Amniotic stem cell (primary cell): ENCODE data around the gene CAMTA1.

ENCODE experiments used
- DNase-seq: peaks from one replicate; lab custom pipeline; 2025; lab: John Stamatoyannopoulos, UW

CAMTA1 gene

DNA sequence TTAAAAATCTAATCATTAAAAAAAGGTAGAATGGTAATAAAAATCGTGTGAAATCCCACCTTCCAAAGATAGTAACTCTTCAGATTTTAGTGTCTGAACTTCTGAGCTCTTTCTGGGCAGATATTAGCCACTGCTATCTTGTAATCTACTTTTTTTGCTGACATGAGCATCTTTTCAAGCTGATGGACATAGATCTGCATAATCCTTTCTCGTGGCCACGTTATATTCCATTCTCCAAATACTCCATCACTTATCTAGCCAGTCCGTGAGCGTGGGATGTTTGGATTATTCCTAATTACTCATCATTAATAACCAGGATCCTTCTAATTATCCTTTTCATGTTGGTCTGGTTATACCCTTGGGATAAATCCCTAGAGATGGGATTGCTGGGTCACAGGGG lies 731.7 kb downstream of the CAMTA1 start:
- DNase-seq = no peak

DNA sequence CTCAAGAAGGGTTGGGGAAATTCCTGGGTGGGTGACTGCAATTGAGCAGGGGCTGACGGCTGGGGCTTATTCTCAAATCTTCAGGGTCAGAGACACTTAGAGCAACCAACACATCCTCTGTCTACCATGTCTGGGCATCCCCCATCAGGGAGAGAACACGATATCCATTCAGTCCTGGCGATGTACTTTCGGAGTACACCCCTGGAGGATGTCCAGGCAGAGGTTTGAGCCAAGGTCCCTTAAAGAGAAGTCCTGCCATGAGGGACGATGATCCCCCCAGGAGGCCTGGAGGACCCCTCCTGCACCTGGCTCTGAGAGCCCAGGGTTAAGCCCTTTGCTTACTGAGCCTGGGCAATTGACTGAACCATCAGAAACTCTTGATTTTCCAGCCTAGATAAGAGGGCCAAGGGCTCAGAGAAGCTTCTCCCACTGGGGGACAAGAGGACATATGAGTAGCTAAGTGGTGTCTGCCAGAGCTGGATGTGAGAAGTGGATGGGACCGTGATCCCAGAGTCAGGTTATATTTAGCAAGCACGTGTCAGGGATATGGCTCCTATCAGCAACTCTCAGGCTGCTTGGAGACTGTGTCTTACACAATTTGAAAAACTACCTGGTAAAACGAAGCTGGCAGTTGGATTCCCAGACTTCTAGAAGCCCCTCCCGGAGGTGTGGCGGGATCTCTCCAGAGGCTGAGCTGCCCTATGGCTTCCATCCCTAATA lies 732.5 kb downstream of the CAMTA1 start:
- no peak for DNase-seq

DNA sequence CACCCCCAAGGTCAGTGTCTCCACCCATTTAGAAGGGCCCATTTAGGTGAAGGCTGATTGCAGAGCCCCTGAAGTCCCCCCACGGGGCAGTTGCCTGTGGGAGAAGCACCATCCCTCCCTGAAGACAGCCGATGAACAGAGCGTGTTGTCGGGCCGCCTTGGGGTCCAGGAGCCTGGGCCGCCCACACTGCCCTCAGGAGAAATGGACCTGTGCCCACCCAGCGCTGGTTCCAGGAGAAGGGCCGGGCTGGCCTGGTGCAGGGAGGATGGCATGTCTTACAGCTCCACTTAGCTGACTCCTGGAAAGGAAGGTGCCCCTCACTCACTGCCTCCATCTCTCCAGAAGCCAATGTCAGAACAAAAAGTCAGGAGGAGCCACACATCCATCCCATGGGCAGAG lies 733.2 kb downstream of the CAMTA1 start:
- DNase-seq = no peak

DNA sequence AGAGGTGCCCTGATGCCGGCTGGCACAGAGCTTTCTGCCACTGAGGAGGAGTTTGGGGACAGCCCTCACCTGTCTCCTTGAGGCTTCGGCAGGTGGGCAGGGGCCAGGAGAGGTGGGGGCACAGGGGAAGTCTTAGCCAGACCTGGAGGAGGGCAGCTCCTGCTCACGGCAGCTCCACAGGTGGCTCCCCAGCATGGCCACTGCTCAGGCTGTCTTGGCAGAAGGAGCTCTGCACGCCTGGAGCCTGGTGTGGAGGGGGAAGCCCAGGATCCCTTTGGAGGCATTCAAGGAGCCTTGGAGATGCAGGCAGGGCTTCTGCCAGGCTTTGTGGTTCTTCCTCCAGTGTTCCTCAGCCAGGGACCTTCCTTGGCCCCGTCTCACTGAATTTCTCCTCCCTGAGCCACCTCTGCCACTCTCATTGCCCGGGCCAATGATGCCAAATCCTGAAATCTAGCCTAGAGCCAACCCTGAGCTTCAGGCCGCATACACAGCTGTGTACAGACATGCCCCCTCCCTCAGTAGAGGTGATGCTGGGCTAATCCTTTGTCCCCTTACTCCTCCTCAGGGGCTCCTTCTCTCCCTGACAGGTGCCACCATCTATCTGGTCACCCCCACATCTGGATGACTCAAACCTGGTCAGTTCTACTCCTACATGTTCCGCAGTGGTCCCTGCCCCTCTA lies 734.1 kb downstream of the CAMTA1 start:
- no peak for DNase-seq

DNA sequence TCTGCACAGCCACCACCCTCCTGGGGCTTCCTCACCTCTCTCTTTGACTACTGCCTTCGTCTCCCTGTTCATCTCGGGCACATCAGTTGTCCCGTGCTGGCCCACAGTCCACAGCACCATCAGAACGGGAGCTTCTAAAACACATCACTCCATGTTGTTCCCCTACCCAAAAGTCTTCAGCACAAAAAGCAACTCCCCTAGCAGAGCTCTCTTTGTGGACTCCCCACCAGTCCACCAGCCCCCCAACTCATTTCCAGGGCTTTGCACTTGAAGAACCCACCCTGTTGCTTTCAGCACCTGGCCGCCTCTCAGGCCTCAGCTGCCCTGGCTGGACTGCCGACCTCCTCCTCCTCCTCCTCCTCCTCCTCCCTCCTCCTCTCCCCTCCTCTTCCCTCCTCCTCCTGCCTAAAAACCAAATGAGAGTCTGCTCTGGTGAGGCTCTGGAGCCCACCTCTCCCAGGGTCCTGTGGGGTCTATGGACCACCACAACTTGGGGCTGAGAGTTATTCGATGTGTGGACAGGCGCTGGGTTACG lies 734.7 kb downstream of the CAMTA1 start:
- no peak for DNase-seq

DNA sequence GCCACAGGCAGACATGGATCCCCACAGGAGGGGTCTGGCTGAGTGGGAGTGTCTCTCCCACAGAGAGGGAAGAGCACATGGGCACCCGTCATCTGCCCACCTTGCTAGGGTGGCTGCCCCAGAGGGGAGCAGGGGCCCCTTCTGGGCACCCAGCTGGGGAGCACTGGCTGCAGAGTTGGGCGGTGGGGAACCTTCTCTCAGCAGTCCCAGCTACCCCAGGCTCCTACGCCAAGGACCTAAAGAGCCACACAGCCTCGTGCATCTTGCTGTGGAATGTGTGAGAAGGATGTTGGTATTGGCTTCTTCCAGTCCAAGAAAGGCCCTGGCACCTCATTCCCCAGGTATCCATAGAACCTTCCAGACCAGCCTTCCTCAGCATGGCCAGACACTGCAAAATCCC lies 735.2 kb downstream of the CAMTA1 start:
- no peak for DNase-seq

DNA sequence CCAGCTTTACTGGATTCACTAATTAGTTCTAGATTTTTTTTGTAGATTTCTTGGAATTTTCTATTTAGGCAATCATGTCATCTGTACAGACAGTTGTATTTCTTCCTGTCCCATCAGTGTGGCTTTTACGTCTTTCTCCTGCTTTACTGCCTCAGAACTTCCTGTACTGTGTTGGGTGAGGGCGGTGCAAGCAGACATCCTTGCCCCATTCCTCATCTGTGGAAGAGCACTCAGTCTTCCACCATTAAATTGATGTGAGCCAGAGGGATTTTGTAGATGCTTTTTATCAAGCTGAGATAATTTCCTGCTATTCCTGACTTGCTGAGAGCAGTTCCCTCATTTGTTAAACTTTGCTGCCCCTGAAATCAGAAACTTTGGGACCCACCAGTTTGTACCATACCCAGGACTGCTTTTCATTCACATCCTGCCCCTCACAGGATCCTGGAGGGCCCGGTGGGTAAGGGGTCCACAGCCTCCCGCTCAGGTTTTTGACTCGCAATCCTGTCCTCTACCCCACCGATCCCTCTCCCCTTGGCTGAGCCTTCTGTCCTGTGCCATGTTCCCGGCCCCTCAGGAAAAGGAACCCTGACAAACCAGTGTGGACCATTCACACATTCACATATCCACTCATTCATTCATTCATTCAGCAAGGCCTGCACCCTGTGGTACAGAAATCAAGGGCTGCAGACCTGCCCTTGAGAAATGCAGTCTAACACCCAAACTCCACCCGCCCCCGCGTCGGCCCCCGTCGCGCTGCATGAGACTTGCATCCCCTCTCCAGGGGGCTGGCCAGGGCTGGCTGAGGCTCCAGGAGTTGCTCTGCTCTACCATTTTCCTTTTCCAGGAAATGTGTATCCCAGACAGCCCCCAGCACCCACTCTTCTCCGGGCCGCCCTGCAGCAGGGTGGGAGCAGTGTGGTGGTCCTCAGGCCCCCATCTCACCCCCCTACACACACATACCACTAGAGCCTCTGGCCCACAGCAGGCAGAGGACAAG lies 739.4 kb downstream of the CAMTA1 start:
- DNase-seq = no peak

DNA sequence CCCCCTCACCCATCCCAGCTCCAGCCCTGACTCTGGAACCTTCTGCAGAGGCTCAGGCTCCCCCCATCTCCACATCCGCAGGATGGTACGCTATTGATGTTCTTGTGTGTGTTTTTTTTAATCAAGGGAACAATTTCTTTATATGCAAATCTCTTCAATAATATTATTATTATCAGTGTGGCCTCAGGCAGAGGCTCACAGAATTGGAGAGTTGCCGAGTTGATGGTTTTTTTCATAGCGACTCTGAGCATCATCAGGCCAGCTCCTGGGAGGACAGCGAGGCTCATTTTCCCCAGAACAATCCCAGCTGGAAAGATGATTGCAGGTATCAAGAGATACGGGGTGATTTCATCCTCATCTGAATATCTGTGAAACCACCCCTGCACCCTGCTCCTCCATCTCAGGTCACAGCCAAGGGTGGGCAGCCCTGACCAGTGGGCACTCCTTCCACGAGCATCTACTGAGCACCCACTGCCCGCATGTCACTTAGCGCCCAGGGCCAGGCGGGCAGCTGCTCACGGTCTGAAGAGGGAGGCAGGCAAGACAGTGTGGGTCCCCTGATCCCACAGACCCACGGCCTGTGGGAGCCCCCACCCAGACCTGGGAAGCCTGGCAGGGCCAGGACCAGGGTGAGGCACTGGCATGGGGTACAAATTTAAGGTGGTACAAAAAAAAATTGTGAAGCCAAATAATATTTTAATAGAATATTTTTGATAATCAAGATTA lies 740.2 kb downstream of the CAMTA1 start:
- no peak for DNase-seq

DNA sequence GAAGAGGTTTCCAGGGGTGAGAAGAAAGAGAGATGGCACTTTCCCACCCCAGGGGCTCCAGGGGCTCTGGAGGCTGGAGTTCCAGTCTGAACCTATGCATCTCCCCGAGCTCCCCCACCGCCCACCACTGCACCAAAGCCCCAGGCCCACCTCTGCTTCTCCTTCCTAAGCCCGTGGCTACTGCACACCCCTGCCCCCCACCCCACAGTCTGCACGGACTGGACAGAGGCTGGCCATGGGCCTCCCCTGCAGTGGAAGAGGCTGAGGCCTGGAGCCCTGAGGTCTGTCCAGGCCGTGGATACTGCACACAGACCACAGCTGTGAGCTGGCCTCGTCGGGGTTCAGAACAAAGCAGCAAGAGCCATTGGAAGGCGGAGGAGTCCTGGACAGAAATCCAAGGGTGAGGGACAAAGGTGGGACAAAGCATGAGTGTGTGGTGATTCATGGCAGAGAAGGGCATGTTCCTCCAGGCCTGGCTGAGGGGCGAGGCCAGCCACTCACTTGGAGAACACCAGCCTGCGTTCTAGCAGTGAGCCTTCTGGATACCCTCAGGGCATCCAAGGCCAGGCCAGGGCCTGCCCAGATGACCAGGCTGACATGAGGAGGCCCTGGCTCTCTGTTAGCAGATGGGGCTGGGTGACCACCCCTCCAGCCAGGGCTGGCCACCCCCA lies 741.1 kb downstream of the CAMTA1 start:
- DNase-seq = no peak

DNA sequence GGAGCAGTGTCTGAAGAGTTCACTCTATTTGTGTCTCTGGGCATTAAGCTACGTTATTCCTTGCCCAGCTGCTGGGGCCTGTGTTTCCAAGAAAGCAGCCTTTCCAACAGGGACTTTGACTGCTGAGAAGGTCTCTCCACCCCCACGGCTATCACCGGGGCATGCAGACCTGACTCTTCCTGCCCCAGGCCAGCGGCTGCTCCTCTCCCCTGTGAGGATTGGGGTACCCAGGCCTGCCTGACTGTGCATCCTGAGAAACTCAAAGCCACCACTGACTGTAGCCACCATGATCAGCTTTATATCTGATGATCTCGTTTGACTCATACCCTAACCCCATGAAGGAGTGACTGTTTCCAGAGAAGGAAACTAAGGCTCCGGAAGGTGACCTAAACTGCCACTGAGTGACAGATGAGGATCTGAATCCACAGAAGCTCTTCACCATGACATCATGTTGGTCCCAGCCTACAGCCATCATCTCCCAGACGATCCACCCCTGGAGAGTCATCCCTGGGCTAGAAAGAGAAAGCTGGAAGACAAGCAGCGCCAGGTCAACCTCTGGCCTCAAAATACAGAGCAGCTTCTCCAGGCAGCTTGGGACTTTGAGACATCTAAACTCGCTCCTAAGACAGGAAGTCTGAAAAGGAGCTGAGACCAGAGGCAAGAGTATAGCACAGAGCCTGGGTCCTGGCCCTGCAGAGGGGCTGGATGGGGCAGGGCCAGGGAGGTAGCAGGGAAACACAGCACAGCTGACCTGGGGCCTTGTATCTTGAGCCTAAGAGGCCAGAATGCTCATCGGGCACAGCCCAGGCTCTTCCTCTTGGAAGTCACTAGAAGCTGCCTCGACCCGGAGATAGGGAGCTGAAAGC lies 741.8 kb downstream of the CAMTA1 start:
- no peak for DNase-seq

DNA sequence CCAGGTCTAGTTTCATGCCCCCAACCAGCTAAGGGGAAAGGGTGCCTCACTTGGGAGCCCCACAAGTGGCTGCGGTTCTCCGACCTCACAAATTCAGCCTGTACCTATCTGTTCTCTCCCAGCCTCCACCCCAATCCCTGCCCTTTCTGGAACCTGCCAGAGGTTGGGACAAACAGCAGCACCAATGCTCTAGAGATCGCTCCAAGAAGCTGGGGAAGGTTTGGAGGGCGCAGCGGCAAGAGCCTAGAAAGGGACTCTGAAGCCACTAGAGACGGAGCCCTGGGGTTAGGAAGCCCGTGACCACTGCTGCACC lies 742.4 kb downstream of the CAMTA1 start:
- no peak for DNase-seq

DNA sequence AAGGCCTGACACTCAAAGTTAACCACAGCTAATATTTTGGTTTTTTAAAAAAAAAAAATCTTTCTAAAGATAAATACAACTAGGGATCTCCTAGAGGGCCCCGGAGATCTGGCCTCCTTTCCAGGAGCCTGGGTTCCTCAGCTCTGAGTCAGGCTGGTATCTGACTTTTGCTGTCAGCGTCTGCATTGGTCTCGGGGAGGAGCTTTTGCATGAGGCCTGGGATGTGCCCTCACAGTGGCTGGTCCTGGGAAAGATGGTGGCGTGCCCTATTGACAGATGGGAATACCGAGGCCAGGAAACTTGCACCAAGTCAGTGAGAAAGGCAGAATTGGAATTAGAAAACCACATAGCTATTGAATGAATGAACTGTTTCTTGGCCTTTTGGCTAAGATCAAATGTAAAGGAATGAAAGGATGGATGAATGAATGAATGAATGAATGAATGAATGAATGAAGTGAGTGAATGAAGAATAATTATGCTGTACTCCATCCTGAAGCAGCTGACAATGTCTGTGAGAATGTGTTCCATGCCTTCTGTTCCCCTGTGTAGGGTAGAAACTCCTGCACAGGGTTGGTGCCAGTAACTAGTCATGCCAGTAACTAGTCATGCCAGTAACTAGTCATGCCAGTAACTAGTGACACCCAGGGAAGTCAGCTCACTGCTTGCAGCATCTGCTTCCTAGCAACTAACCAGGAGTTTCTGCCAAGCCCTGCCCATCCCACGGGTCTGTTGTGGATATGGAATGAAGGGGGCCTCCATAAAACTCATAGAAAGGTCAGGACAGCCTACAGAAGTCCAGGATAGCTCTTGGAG lies 743.3 kb downstream of the CAMTA1 start:
- no peak for DNase-seq

DNA sequence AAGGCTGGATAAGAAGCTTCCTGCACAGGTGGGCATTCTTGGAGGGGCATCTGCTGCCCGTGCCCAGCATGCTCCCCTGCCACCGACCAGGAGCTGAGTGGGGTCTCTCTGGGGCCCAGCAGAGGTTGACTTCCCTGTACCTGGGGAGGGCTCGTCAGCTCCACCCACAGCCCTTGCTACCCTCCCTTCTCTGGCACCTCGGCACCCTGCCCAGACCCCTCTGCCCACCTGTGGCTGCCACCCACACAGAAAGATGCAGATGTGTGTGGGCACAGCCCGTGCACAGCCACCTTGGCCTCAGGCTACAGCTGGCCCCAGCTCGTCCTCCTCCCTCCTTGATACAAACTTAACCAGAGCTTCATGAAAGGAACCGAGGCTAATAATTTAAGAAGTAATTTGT lies 744.7 kb downstream of the CAMTA1 start:
- no peak for DNase-seq

DNA sequence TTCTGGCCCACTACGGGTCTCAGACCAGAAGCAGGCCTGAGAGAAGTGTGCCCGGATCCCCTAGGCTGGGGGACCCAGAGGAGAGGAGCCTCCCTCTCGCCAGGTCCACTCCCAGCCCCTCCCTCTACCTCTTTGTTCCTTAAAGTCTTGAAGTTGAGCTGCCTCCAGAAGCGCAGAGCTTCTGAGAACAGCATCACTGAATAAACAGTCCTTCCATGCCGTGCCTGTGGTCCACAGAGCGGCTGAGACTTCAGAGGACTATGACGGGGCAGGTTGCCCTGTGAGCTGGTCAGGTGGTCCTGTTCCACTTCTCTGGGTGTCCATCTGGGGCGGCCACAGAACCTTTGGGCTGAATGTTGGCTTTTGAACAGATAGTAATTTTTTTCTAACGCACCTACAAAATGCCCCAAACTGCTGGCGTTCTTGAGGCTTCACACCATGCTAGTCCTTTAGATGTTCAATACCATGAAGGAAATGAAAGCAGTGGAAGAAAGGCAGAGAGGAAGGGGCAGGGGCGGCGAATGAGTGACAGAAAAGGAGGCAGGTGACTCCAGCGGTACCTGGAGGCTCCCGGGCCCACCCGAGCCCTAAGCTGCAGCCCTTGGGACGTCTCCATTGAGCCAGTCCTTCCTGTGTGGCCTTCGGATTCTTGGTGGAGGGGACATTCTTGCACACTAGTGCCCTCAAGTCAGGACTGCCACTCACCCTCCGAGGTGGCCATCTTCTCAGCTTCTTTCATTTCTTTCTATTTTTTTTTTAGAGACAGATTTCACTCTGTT lies 746.5 kb downstream of the CAMTA1 start:
- no peak for DNase-seq

DNA sequence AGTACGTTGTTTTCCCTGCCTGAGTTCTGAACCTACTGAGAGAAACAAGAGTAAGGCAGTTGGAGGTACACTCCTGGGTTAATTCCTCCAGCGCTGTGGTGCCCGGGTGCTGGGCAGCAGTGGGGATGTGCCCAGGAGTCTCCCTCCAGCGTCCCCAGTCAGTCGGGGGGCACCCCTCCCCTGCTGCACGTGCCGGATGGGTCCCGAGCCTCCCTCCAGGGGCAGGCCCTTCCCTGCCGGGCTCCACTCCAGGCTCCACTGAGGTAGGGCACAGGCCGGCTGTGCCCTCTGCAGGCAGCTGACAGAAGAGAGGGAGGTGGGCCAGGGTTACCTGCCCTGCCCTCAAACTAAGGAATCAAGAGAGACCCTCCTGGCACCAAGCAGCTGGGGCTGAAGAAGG lies 747.8 kb downstream of the CAMTA1 start:
- DNase-seq = no peak

DNA sequence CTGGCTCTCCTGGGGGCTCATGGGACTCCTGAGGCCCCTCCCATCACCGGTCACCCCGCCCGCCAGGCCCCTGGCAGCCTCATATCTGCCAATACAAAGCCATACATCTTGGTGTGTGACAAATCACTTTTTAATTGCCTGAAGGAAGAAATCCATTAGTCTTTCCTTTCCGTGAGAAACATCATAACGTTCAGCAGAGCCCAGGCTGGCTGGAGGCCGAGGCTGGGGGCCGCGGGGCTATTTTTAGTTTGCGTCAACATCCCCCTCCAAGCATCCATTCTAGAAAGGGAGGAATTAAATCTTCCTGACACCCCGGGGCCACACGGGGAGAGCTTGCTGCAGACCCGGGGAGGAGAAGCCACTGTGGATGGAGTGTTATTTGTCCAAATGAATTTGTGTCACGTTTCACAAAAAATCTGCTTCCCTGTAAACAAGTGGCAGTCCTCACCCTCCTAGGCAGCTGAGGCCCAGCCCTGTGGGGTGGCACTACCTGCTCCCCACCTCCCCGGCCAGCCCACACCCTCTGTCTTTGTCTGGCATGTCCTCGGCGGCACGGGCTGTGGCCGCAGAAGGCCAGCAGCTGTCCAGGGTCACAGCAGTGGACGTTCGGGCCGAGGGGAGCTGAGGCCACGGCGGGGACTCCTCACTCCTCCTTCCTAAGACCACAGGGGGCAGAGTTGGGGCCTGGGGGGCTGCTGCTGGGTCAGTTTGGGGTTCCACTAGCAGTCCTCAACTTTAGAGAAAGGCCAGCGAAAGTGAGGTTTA lies 749.0 kb downstream of the CAMTA1 start:
- DNase-seq = no peak

DNA sequence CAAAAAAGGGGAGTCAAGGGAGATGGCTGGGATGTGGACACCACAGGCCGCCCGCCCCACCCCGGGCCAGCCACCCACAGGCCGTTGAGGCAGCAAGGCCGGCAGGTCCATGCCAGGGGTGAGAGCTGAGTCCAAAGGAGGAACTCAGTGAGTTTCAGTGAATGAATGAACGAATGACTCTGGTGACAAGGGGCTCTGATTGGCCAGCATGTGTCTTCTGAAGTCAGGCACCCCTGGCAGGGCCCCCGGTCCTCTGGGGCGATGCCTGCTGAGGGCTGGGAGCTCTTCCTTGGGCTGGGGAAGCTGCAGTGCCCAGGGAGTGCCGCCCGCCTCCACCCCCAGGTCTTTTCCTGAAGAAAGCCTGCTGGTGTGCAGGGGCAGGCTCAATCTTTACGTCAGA lies 749.8 kb downstream of the CAMTA1 start:
- no peak for DNase-seq
